Lung (tissue), 12 donors: Measurements from ENCODE around the gene EML1. TPM values are rescaled to one million over a fixed set of nuclear protein-coding genes. Genes with fewer than 3 reads are reported as not detected.

ENCODE experiments used
- ATAC-seq: fragments of 200-7000 bp; cut with Tn5 transposase; one replicate; pipeline ENCODE4 v1.9.1; 2020; ENCODE audit warnings: moderate number of reproducible peaks; ENCODE audit not compliant: insufficient read depth, low FRiP score
- DNase-seq, 3 donors: peaks; one replicate each; pipeline ENCODE4 v3.0.0-alpha.2; 2013 to 2017
- H3K27ac ChIP-seq, 2 donors: one replicate each; pipeline ENCODE4 v1.5.1; 2013; ENCODE audit warnings: mild to moderate bottlenecking in 2 of 2, moderate library complexity in 2 of 2, control low read depth in 1 of 2, inconsistent platforms in 1 of 2, low read depth in 1 of 2, low read length in 1 of 2
- H3K27me3 ChIP-seq, 3 donors: one replicate each; pipeline ENCODE4 v1.5.1; 2013; ENCODE audit warnings: low read length in 2 of 3; ENCODE audit not compliant: control insufficient read depth in 3 of 3, insufficient read depth in 3 of 3
- H3K36me3 ChIP-seq, 4 donors: one replicate each; pipeline ENCODE4 v1.5.1; 2013; ENCODE audit warnings: low read length in 4 of 4, mild to moderate bottlenecking in 1 of 4, moderate library complexity in 1 of 4; ENCODE audit not compliant: control insufficient read depth in 4 of 4, insufficient read depth in 4 of 4
- H3K4me1 ChIP-seq, 5 donors: one replicate each; pipeline ENCODE4 v1.5.1; 2013; ENCODE audit warnings: low read length in 5 of 5, mild to moderate bottlenecking in 2 of 5, moderate library complexity in 1 of 5; ENCODE audit not compliant: control insufficient read depth in 5 of 5, insufficient read depth in 5 of 5
- H3K4me3 ChIP-seq: one replicate; pipeline ENCODE4 v1.5.1; 2013; ENCODE audit warnings: mild to moderate bottlenecking, control low read depth, moderate library complexity
- H3K9ac ChIP-seq, 2 donors: one replicate each; pipeline ENCODE4 v1.5.1; 2013; ENCODE audit warnings: low read length in 2 of 2, control low read depth in 1 of 2; ENCODE audit not compliant: insufficient read depth in 1 of 2
- H3K9me3 ChIP-seq, 4 donors: one replicate each; pipeline ENCODE4 v1.5.1; 2013; ENCODE audit warnings: low read length in 3 of 4, mild to moderate bottlenecking in 1 of 4, moderate library complexity in 1 of 4; ENCODE audit not compliant: control insufficient read depth in 4 of 4, insufficient read depth in 3 of 4
- WGBS, 2 donors: extraction: QIAGEN DNeasy Blood & Tissue Kit; methylation state at CpG; one replicate each; pipeline ENCODE4 v1.1.7; 2013; 5-methylcytosine and 5-hydroxymethylcytosine counted together
- polyA plus RNA-seq, 2 donors: library from polyadenylated mRNA; stranded (reverse); fragments of 200-250 nt; gene quantifications; one replicate each; pipeline ENCODE4 v1.2.1, GENCODE V29; 2013
- total RNA-seq, 2 donors: library from RNA; depleted of rRNA in 1 of 2; stranded (reverse); fragments of >200 nt in 1 of 2; gene quantifications; one replicate each; pipeline ENCODE4 v1.2.1, GENCODE V29; 2014 to 2021
- TF ChIP-seq, protein P1 (sequence below): IDR thresholded peaks from 2 replicates; pipeline ENCODE4 v1.5.1; 2012; ENCODE audit warnings: mild to moderate bottlenecking; ENCODE audit errors: control extremely low read depth, extremely low read depth
- donor health status: control.
- donor health status: control.
- donor health status: Bipolar disorder and iron deficiency.
- donor health status: healthy.
- donor health status: DM: yes; HTN: yes; CAD: no.

Gene EML1
- total and polyA plus RNA-seq, 4 donors = 6.7 to 88.0 (median 22.8) TPM

DNA sequence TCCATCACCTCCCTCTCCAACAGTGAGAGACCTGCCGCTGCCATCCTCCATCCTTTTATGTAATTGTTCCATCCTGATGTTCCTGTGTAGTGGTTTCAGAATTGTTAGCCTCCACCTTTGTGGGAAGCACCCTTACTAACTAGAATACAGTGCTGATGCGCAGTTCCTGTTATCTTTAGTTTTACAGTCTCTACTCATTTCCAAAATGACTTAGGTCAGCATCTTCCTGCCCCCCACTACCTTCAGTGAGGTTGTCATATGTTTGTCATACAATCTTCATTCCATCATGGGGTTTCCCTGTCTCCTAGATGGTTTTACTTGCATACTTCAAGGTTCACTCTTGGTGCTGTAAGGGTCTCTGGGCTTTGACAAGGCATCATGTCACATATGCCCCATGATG, 69.8 kb downstream of the EML1 start:
- H3K4me1 ChIP-seq = no peaks in the 10 kb centered on the region
- no peak for ATAC-seq
- no peak overlapping the region for H3K27ac ChIP-seq
- no peak for DNase-seq
- TF ChIP-seq, protein P1, sequence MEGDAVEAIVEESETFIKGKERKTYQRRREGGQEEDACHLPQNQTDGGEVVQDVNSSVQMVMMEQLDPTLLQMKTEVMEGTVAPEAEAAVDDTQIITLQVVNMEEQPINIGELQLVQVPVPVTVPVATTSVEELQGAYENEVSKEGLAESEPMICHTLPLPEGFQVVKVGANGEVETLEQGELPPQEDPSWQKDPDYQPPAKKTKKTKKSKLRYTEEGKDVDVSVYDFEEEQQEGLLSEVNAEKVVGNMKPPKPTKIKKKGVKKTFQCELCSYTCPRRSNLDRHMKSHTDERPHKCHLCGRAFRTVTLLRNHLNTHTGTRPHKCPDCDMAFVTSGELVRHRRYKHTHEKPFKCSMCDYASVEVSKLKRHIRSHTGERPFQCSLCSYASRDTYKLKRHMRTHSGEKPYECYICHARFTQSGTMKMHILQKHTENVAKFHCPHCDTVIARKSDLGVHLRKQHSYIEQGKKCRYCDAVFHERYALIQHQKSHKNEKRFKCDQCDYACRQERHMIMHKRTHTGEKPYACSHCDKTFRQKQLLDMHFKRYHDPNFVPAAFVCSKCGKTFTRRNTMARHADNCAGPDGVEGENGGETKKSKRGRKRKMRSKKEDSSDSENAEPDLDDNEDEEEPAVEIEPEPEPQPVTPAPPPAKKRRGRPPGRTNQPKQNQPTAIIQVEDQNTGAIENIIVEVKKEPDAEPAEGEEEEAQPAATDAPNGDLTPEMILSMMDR = no peak
- no peaks in the 10 kb centered on the region for H3K9me3 ChIP-seq
- H3K27me3 ChIP-seq = no peaks in the 10 kb centered on the region
- peaks cover 0 to 4% (median 3%) of the 10 kb centered on the region in 4 donors for H3K36me3 ChIP-seq
- H3K9ac ChIP-seq = no peak overlapping the region
- no peak overlapping the region for H3K4me3 ChIP-seq
- WGBS, 2 donors = 94 to 97% methylated on average over 2 of the region's 2 CpGs

DNA sequence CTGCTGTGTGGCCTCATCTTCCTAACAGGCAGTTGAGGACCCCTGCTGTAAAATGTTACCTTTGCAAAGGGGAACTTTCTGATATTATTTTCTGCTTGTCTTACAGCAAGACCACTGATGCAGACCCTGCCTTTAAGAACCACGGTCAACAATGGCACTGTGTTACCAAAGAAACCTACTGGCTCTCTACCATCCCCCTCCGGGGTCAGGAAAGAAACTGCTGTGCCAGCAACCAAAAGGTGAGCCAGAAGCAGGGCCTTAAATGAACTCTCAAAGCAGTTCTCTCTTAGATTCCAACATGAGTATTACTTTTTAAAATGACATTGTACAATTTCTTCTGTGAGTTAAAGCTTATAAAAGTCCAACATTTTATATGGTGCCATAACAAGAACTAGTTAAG, 72.2 kb downstream of the EML1 start:
- no peaks in the 10 kb centered on the region for H3K27me3 ChIP-seq
- H3K9ac ChIP-seq = no peak overlapping the region
- H3K36me3 ChIP-seq = peaks cover 0 to 4% (median 3%) of the 10 kb centered on the region in 4 donors
- H3K27ac ChIP-seq = no peak overlapping the region
- H3K9me3 ChIP-seq = no peaks in the 10 kb centered on the region
- 84 to 98% methylated on average over 2 of the region's 2 CpGs for WGBS, 2 donors
- H3K4me3 ChIP-seq = no peak overlapping the region
- no peak for ATAC-seq
- TF ChIP-seq, protein P1 = no peak
- no peak for DNase-seq
- H3K4me1 ChIP-seq = peaks cover 0 to 2% (median 0%) of the 10 kb centered on the region in 5 donors

DNA sequence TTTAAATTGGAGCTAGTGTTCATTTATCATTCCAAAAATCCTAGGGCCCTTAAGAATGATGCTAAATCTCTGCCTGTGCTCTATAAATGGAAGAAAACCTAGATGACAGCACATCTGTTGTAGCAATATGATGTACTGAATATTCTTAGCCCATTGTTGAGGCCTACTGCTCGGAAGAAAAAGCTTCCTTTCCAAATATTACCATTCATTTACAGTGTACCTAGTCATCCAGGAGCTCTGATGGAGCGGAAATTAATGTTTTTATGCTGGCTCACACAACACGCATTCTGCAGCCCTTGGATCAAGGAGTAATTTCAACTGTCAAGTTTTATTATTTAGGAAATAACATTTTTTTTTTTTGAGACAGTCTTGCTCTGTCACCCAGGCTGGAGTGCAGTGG, 77.4 kb downstream of the EML1 start:
- no peak for ATAC-seq

More for the DNA sequence above, 77.4 kb downstream of the EML1 start:
- H3K27me3 ChIP-seq = no peaks in the 10 kb centered on the region
- TF ChIP-seq, protein P1 = no peak
- no peak overlapping the region for H3K27ac ChIP-seq
- 86 to 94% methylated on average over 3 of the region's 3 CpGs for WGBS, 2 donors
- no peaks in the 10 kb centered on the region for H3K9me3 ChIP-seq
- peaks cover 0 to 4% (median 3%) of the 10 kb centered on the region in 4 donors for H3K36me3 ChIP-seq
- no peak overlapping the region for H3K9ac ChIP-seq
- H3K4me3 ChIP-seq = no peak overlapping the region
- peaks cover 0 to 2% (median 0%) of the 10 kb centered on the region in 5 donors for H3K4me1 ChIP-seq
- no peak for DNase-seq
